H1 (cell line): ENCODE results near the gene TSSC4. TPM values are rescaled to one million over a fixed set of nuclear protein-coding genes. Genes with fewer than 3 reads are reported as not detected.

ENCODE experiments used
- CTCF ChIA-PET: fragments of 300-600 bp; sonication (Branson Sonifier 250); formaldehyde crosslinking; loops from one replicate; lab custom pipeline; 2021; ENCODE audit not compliant: partially characterized antibody; lab: Charles Lee
- POLR2A ChIA-PET: fragments of 300-600 bp; sonication (Branson Sonifier 250); formaldehyde crosslinking; loops from one replicate; lab custom pipeline; 2021; ENCODE audit warnings: inconsistent platforms; ENCODE audit not compliant: partially characterized antibody; lab: Charles Lee
- DNase-seq, 2 experiments: peaks; one replicate each; pipeline versions ENCODE4 v3.0.0 to v3.0.0-alpha.2; 2010 to 2022; ENCODE audit warnings: low spot score in 2 of 2, low read depth in 1 of 2, mixed read lengths in 1 of 2
- FAIRE-seq: peaks from 2 replicates; lab custom pipeline; 2011; peaks lifted over from hg19 to GRCh38; lab: Jason Lieb, UNC
- H2AFZ ChIP-seq: 2 replicates; pipeline ENCODE4 v1.8.1; 2012; ENCODE audit warnings: low read length, inconsistent platforms
- H2AK5ac ChIP-seq: 2 replicates; pipeline ENCODE4 v1.6.1; 2013; ENCODE audit warnings: low read depth, low read length
- H2BK120ac ChIP-seq: replicated peaks from 2 replicates; pipeline ENCODE3; 2013; ENCODE audit warnings: low read depth, low read length, inconsistent platforms
- H2BK12ac ChIP-seq: 2 replicates; pipeline ENCODE4 v1.6.1; 2013; ENCODE audit warnings: low read depth, low read length
- H2BK15ac ChIP-seq: 2 replicates; pipeline ENCODE4 v1.6.1; 2013; ENCODE audit warnings: low read length
- H2BK20ac ChIP-seq: 2 replicates; pipeline ENCODE4 v1.6.1; 2013; ENCODE audit warnings: low read length
- H2BK5ac ChIP-seq: 2 replicates; pipeline ENCODE4 v1.6.1; 2013; ENCODE audit warnings: low read depth, low read length
- H3K14ac ChIP-seq: 2 replicates; pipeline ENCODE4 v1.6.1; 2013; ENCODE audit warnings: inconsistent platforms; ENCODE audit not compliant: insufficient read length
- H3K18ac ChIP-seq: 2 replicates; pipeline ENCODE4 v1.6.1; 2013; ENCODE audit warnings: low read length; ENCODE audit errors: extremely low read depth
- H3K23ac ChIP-seq: 2 replicates; pipeline ENCODE4 v1.6.1; 2013; ENCODE audit warnings: inconsistent platforms; ENCODE audit not compliant: insufficient read length
- H3K23me2 ChIP-seq: 2 replicates; pipeline ENCODE4 v1.6.1; 2013; ENCODE audit warnings: low read depth, low read length
- H3K27ac ChIP-seq: 2 replicates; pipeline ENCODE4 v1.6.1; 2011; ENCODE audit warnings: low read depth, low read length, inconsistent platforms
- H3K27me3 ChIP-seq, 4 experiments: replicated peaks in 1 of 4; 1 replicate in 1 of 4; 2 replicates in 3 of 4; pipeline versions ENCODE4 v1.6.1 to v1.8.1; 2011 to 2013; ENCODE audit warnings: low read length in 3 of 4, mild to moderate bottlenecking in 3 of 4, inconsistent platforms in 2 of 4, mixed read lengths in 2 of 4, moderate library complexity in 1 of 4; ENCODE audit not compliant: control insufficient read depth in 3 of 4, insufficient read depth in 3 of 4; ENCODE audit errors: extremely low read depth in 1 of 4
- H3K36me3 ChIP-seq, 4 experiments: 2 replicates each; pipeline versions ENCODE4 v1.6.1 to v1.8.1; 2011 to 2013; ENCODE audit warnings: mild to moderate bottlenecking in 4 of 4, low read length in 3 of 4, moderate library complexity in 2 of 4, control low read depth in 1 of 4, inconsistent platforms in 1 of 4; ENCODE audit not compliant: insufficient read depth in 4 of 4, control insufficient read depth in 2 of 4
- H3K4ac ChIP-seq: replicated peaks from 2 replicates; pipeline ENCODE3; 2013; ENCODE audit warnings: low read length, low read depth, mixed read lengths, inconsistent platforms; ENCODE audit not compliant: insufficient read length
- H3K4me1 ChIP-seq, 4 experiments: replicated peaks in 1 of 4; 1 replicate in 1 of 4; 2 replicates in 3 of 4; pipeline versions ENCODE4 v1.6.1 to v1.8.1; 2011 to 2013; ENCODE audit warnings: low read length in 3 of 4, inconsistent platforms in 2 of 4, mixed read lengths in 1 of 4; ENCODE audit not compliant: insufficient read depth in 4 of 4, control insufficient read depth in 3 of 4
- H3K4me2 ChIP-seq, 2 experiments: 2 replicates each; pipeline versions ENCODE4 v1.6.1 to v1.8.1; 2011 to 2013; ENCODE audit warnings: low read depth in 2 of 2, low read length in 2 of 2, control low read depth in 1 of 2, inconsistent platforms in 1 of 2, mild to moderate bottlenecking in 1 of 2; ENCODE audit not compliant: insufficient read depth in 1 of 2
- H3K4me3 ChIP-seq, 4 experiments: fragments of 200-600, 300-600 bp in 1 of 4; sonication (generic), shearing (Covaris generic), sonication (Bioruptor Twin) in 1 of 4; 2 replicates each; pipeline versions ENCODE4 v1.5.1 to v1.8.1; 2011 to 2016; ENCODE audit warnings: low read length in 4 of 4, low read depth in 3 of 4, control low read depth in 2 of 4, inconsistent platforms in 2 of 4, mild to moderate bottlenecking in 2 of 4, mixed read lengths in 1 of 4, moderate library complexity in 1 of 4; ENCODE audit not compliant: insufficient read depth in 2 of 4; ENCODE audit errors: extremely low read depth in 1 of 4
- H3K56ac ChIP-seq: replicated peaks from 2 replicates; pipeline ENCODE3; 2013; ENCODE audit warnings: low read depth, mild to moderate bottlenecking, mixed read lengths, low read length, inconsistent platforms; ENCODE audit not compliant: insufficient read length
- H3K79me1 ChIP-seq: 2 replicates; pipeline ENCODE4 v1.6.1; 2013; ENCODE audit warnings: low read depth, low read length, control low read depth
- H3K79me2 ChIP-seq, 2 experiments: 2 replicates each; pipeline versions ENCODE4 v1.6.1 to v1.8.1; 2012 to 2013; ENCODE audit warnings: low read length in 2 of 2, mild to moderate bottlenecking in 2 of 2, inconsistent platforms in 1 of 2; ENCODE audit not compliant: insufficient read depth in 2 of 2, control insufficient read depth in 1 of 2
- H3K9ac ChIP-seq, 4 experiments: replicated peaks in 1 of 4; 1 replicate in 1 of 4; 2 replicates in 3 of 4; pipeline versions ENCODE4 v1.6.1 to v1.8.1; 2011 to 2013; ENCODE audit warnings: low read depth in 3 of 4, low read length in 3 of 4, control low read depth in 2 of 4, mild to moderate bottlenecking in 2 of 4, moderate library complexity in 2 of 4, inconsistent platforms in 1 of 4; ENCODE audit errors: extremely low read depth in 1 of 4
- H3K9me3 ChIP-seq, 2 experiments: 2 replicates each; pipeline versions ENCODE4 v1.6.1 to v1.8.1; 2012 to 2013; ENCODE audit warnings: mild to moderate bottlenecking in 2 of 2, moderate library complexity in 2 of 2, control low read depth in 1 of 2, inconsistent platforms in 1 of 2, low read depth in 1 of 2, low read length in 1 of 2, mixed read lengths in 1 of 2; ENCODE audit not compliant: insufficient read depth in 2 of 2
- H4K20me1 ChIP-seq, 2 experiments: replicated peaks in 1 of 2; 2 replicates each; pipeline versions ENCODE3 to v1.8.1; 2011 to 2013; ENCODE audit warnings: inconsistent platforms in 2 of 2, low read length in 2 of 2, mild to moderate bottlenecking in 1 of 2; ENCODE audit not compliant: insufficient read depth in 2 of 2, control insufficient read depth in 1 of 2
- H4K5ac ChIP-seq: 2 replicates; pipeline ENCODE4 v1.6.1; 2013; ENCODE audit warnings: low read length, low read depth, mixed read lengths, inconsistent platforms; ENCODE audit not compliant: insufficient read length
- H4K8ac ChIP-seq: 2 replicates; pipeline ENCODE4 v1.8.0; 2013; ENCODE audit warnings: mild to moderate bottlenecking, moderate library complexity, low read length, inconsistent platforms; ENCODE audit not compliant: insufficient read depth; ENCODE audit errors: extremely low read depth
- H4K91ac ChIP-seq: replicated peaks from 2 replicates; pipeline ENCODE3; 2013; ENCODE audit warnings: low read length, mixed read lengths, inconsistent platforms; ENCODE audit not compliant: insufficient read length
- ASH2L ChIP-seq: fragments of 200-600, 300-600 bp; sonication (generic); IDR thresholded peaks from one replicate; pipeline ENCODE4 v1.7.1; 2017; ENCODE audit warnings: low read length
- EP300 ChIP-seq, 2 experiments: IDR thresholded peaks; 1 replicate in 1 of 2; 2 replicates in 1 of 2; pipeline ENCODE4 v1.6.1; 2011 to 2012; ENCODE audit warnings: low read depth in 2 of 2, low read length in 2 of 2, mild to moderate bottlenecking in 2 of 2, borderline replicate concordance in 1 of 2, inconsistent platforms in 1 of 2, moderate library complexity in 1 of 2
- GABPA ChIP-seq: IDR thresholded peaks from 2 replicates; pipeline ENCODE4 v1.6.1; 2011; ENCODE audit warnings: mild to moderate bottlenecking, low read length, moderate library complexity, borderline replicate concordance; ENCODE audit not compliant: insufficient read depth
- NANOG ChIP-seq: IDR thresholded peaks from 2 replicates; pipeline ENCODE4 v1.6.1; 2011; ENCODE audit warnings: low read length, low read depth, mild to moderate bottlenecking, inconsistent platforms; ENCODE audit not compliant: insufficient read depth, poor library complexity, severe bottlenecking
- POU5F1 ChIP-seq: IDR thresholded peaks from 2 replicates; pipeline ENCODE4 v1.6.1; 2011; ENCODE audit warnings: low read depth, mild to moderate bottlenecking, low read length, moderate library complexity
- RAD21 ChIP-seq, 2 experiments: IDR thresholded peaks in 1 of 2; conservative IDR thresholded peaks in 1 of 2; 2 replicates each; pipeline ENCODE4 v1.6.1; 2011; ENCODE audit warnings: low read depth in 2 of 2, low read length in 2 of 2, improper control_type of control experiment in 1 of 2, inconsistent platforms in 1 of 2, mild to moderate bottlenecking in 1 of 2, moderate library complexity in 1 of 2
- RNF2 ChIP-seq: fragments of 200-900, 300-1000 bp; sonication (generic); IDR thresholded peaks from 2 replicates; pipeline ENCODE4 v1.7.1; 2016; ENCODE audit warnings: borderline replicate concordance, low read depth, mild to moderate bottlenecking, antibody characterized with exemption, low read length; ENCODE audit not compliant: poor library complexity, severe bottlenecking; ENCODE audit errors: missing control alignments
- RXRA ChIP-seq: IDR thresholded peaks from 2 replicates; pipeline ENCODE4 v1.6.1; 2011; ENCODE audit warnings: low read depth, mild to moderate bottlenecking, low read length, moderate library complexity; ENCODE audit not compliant: insufficient read depth
- SIN3A ChIP-seq, 2 experiments: IDR thresholded peaks in 1 of 2; conservative IDR thresholded peaks in 1 of 2; 2 replicates each; pipeline ENCODE4 v1.6.1; 2011 to 2012; ENCODE audit warnings: low read length in 2 of 2, improper control_type of control experiment in 1 of 2, low read depth in 1 of 2, mild to moderate bottlenecking in 1 of 2
- SP2 ChIP-seq: IDR thresholded peaks from 2 replicates; pipeline ENCODE4 v1.6.1; 2012; ENCODE audit warnings: mild to moderate bottlenecking, low read length, inconsistent platforms
- SP4 ChIP-seq: IDR thresholded peaks from 2 replicates; pipeline ENCODE4 v1.6.1; 2012; ENCODE audit warnings: low read length, inconsistent platforms
- TAF1 ChIP-seq: IDR thresholded peaks from 2 replicates; pipeline ENCODE4 v1.6.1; 2011; ENCODE audit warnings: mild to moderate bottlenecking, low read depth, low read length
- TEAD4 ChIP-seq: IDR thresholded peaks from 2 replicates; pipeline ENCODE4 v1.6.1; 2012; ENCODE audit warnings: low read depth, low read length, inconsistent platforms, mixed read lengths
- WGBS, 2 experiments: shearing (Covaris generic) in 1 of 2; methylation state at CpG; one replicate each; pipeline versions ENCODE4 v1.1.6 to v1.1.7; 2013 to 2015; ENCODE audit warnings: low lambda C conversion rate in 2 of 2, mixed read lengths in 2 of 2, inconsistent platforms in 1 of 2, low coverage in 1 of 2, missing lambda C conversion rate in 1 of 2; ENCODE audit not compliant: insufficient replicate concordance in 2 of 2, insufficient coverage in 1 of 2, insufficient read length in 1 of 2; ENCODE audit errors: extremely low coverage in 1 of 2, missing lambda C conversion rate in 1 of 2; 5-methylcytosine and 5-hydroxymethylcytosine counted together
- polyA plus RNA-seq, 7 experiments: library from polyadenylated mRNA; depleted of rRNA in 3 of 7; stranded (reverse) in 5 of 7; unstranded in 2 of 7; fragments of >200 nt in 5 of 7; fragments of 200-250 nt in 2 of 7; gene quantifications; 1 replicate in 5 of 7; 2 replicates in 1 of 7; 4 replicates in 1 of 7; pipeline versions ENCODE4 v1.2.1 to v1.2.3, GENCODE V29; 2011 to 2013; ENCODE audit warnings: missing spikeins in 2 of 7, mixed read lengths in 2 of 7
- total RNA-seq: library from RNA; stranded (reverse); fragmentation: NEBNext Ultra II Directional; extraction: Animal tissue kit (Norgen Biotek cat#: 25700); gene quantifications from 2 replicates; pipeline ENCODE4 v1.2.1, GENCODE V29; 2021

TSSC4 gene
- total and polyA plus RNA-seq, 2 of the 8 experiments (the other 6 are each of a cell fraction or from before 2014, with no cell fraction given), result 34.0 to 39.3 TPM

GRCh38 chr11:2440646-2441045 lies 40.1 kb downstream of the TSSC4 start:
- H3K4me1 ChIP-seq, result peaks cover 0 to 3% (median 1%) of the 10 kb centered on the region in 4 experiments; a peak in 1 of 7 replicates
- WGBS, 2 experiments, result 90% methylated on average over 8 of the region's 8 CpGs; no CpG with 5 or more reads in 1 of the 2 experiments
- no peak overlapping the region for H3K4me3 ChIP-seq
- no peak overlapping the region for H2BK20ac ChIP-seq
- H4K5ac ChIP-seq, result no peak overlapping the region
- H4K91ac ChIP-seq, result no peak overlapping the region
- no peak overlapping the region for H3K4me2 ChIP-seq
- ChIA-PET POLR2A (no interaction called here), CTCF (interaction anchor here (0.6 to 3.9 kb wide), 6 partner anchors 20 to 531 kb away, joined by 3 to 33 read pairs (median 4); no protein-coding TSS in a partner anchor)
- H2AK5ac ChIP-seq, result 0 out of 2 replicates have a peak overlapping the region, but pooled peaks have one; percentile 24
- no peak overlapping the region for H3K4ac ChIP-seq
- no peak for FAIRE-seq
- no peak overlapping the region for H2BK12ac ChIP-seq
- no peak overlapping the region for H2BK5ac ChIP-seq
- peaks cover 11 to 36% (median 26%) of the 10 kb centered on the region in 4 experiments for H3K27me3 ChIP-seq
- no peak overlapping the region for H3K27ac ChIP-seq
- no peak overlapping the region for H2AFZ ChIP-seq
- no peak overlapping the region for H3K56ac ChIP-seq
- no peak overlapping the region for H3K9ac ChIP-seq
- H3K14ac ChIP-seq, result no peak overlapping the region
- H3K79me2 ChIP-seq, result no peaks in the 10 kb centered on the region
- H3K18ac ChIP-seq, result no peak overlapping the region
- DNase-seq, result no peak
- H3K79me1 ChIP-seq, result no peaks in the 10 kb centered on the region
- no peak overlapping the region for H3K23ac ChIP-seq
- H3K9me3 ChIP-seq, result no peaks in the 10 kb centered on the region
- no peak overlapping the region for H2BK120ac ChIP-seq
- H3K36me3 ChIP-seq, result no peaks in the 10 kb centered on the region
- H4K8ac ChIP-seq, result no peak overlapping the region
- peaks cover 7% of the 10 kb centered on the region; the same call in 1 of the 2 replicates for H3K23me2 ChIP-seq
- H4K20me1 ChIP-seq, result no peaks in the 10 kb centered on the region
- no peak overlapping the region for H2BK15ac ChIP-seq
- TF ChIP-seq RAD21 (IDR thresholded peaks at IDR 0.05 in 1 of 2, conservative IDR thresholded peaks at IDR 0.05 in 1 of 2; ENCODE audit: low read depth in 2 of 2, low read length in 2 of 2) (no peak), TEAD4 (no peak), EP300 (IDR thresholded peaks at IDR 0.05; ENCODE audit: borderline replicate concordance in 1 of 2, low read depth in 2 of 2, low read length in 2 of 2) (no peak), RNF2 (no peak), SP2 (no peak), TAF1 (no peak), SP4 (no peak), POU5F1 (no peak), ASH2L (no peak), GABPA (no peak), RXRA (no peak), SIN3A (conservative IDR thresholded peaks at IDR 0.05 in 1 of 2, IDR thresholded peaks at IDR 0.05 in 1 of 2; ENCODE audit: low read depth in 1 of 2, low read length in 2 of 2) (no peak), NANOG (no peak)
